Measurements from ENCODE around the gene LHFPL3.
"Not testable (repeated sequence)": the region's sequence is repeated elsewhere in the genome, so short reads cannot be mapped to it uniquely, and the experiment has no call there.

GRCh38 chr7:104563350-104563901, 235.0 kb downstream of the LHFPL3 start:
- TF ChIP-seq CTCF, POLR2A (IDR thresholded peaks at IDR 0.05): not testable (repeated sequence)

Measured in esophagus squamous epithelium (tissue), 4 donors.